Islet of Langerhans (tissue), 1 donor: Measurements from ENCODE around the gene MYO10.

Experiments used
- FAIRE-seq: peaks from one replicate; lab custom pipeline; 2011; peaks lifted over from hg19 to GRCh38; lab: Jason Lieb, UNC

MYO10 gene

GRCh38 chr5:16943846-16944678 is 8.0 kb upstream of the MYO10 start:
- FAIRE-seq = no peak

GRCh38 chr5:16937503-16938161 is 1.5 kb upstream of the MYO10 start:
- no peak for FAIRE-seq

DNA sequence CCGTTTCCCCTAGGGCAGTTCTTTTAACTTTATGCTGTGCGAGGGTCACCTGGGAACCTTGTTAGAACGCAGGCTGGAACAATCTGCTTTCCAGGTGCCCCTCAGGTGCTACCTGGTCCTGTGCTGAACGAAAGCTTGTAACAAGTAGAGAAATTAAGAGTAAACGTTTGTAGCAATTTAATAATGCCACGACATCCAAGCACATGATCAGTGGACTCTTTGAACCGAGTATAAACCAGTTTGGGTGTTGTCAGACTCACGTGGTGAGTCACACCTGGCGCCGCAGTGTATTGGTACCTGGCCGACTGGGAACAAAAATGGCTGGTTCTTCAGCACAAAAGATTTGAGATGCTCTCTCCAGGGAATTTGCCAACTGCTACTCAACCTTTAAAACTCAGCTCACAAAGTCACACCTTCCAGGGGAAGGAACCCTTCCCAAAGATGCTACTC is 926 bp upstream of the MYO10 start:
- no peak for FAIRE-seq

DNA sequence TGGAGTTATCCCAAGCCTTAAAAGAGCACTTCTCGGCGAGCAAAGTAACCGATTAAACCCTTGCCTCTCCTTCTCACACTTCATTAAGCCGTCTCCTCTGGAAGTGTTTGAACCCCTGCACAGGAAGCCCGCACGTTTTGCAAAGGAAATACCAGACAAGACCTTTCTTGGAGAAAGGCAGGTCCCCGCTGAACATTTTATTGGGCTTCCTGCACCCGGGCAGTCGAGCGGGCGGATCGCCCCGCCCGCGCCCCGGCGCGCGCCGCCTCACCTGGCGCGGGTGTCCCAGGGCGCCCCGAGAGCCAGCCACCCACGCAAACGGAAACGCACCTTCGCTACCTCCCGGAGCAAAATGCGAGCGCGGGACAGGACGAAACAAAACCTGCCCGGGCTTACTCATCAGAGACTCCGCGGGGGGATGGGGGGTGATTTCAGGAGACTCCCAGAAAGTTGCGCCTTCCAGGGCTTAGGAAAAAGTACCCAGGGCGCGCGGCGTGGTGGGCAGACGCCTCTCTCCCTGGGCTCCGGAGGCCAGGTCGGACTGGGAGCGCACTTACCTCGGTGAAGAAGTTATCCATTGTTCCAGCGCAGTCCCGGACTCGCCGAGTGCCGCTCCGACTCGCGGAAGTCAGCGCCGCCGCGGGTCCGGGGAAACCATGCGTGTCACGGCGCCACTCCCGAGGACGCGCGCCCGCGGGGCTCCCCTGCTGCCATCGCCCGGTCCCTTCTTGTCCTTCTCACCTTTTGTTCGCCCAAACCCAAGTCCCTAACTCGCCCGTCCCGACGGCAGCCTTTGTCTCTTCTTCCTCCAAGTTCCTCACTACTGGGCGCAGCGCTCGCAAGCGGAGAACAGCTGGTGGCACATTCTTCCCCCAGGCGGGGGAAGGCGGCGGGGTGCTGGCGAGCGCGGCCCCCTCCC is 598 bp downstream of the MYO10 start:
- no peak for FAIRE-seq

DNA sequence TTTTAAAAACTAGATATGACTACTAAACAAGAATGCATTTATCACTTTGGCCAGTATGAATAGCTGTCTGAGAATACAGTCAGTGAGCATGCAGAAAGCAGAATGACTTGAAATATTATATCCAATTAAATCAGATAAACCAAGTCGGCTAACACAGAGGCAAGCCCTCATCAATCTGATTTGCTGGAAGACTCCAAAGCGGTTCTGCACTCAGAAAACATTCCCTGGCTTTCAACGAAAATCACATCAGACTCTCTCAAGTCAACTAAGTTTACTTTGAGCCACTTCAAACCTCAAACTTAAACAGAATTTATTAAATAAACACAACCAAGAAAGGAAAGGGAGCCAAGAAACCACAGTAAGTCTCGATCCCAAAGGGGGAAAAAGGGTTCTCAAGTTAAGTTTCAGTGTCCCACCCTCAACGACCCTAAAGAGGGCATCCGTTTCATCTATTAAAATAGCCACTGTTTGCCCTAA is 1.4 kb downstream of the MYO10 start:
- no peak for FAIRE-seq

GRCh38 chr5:16934123-16934522 is 2.0 kb downstream of the MYO10 start:
- FAIRE-seq = no peak

GRCh38 chr5:16933337-16933736 is 2.8 kb downstream of the MYO10 start:
- no peak for FAIRE-seq

GRCh38 chr5:16932401-16932800 is 3.7 kb downstream of the MYO10 start:
- FAIRE-seq = no peak

DNA sequence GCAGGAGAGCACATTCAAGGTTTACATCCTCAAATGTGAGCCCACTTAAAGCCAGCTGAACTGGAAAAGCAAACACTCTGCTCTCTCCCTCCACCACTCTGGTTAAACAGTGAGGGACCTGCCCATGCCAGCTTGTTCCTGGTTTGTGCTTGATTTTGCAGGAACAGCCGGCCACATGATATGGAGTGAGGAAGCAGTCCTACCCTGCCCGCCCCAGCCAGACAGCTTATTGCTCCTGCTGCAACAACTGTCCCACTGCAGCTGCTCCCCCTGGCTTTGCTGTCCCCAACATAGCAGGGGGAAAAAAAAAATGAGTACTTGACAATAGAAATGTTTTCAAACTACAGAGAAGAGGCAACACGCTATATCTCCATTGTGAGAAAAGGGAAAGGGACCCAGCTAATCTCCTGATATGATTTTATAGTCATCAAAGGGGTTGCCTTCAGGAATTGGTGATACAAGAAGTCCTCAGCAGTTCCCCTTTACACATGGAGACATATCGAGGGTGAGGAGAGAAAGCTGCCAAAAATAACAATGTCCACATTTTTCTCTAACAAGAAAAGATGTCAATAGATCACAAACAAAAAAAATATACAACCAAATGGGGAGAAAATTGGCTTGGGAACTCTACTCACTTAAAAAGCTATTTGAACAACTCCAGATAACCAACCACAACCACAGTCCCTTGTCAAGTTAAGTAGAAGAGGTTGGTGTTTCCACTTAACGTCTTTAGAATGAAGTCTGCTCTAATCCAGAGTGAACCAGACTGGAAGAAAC is 4.6 kb downstream of the MYO10 start:
- no peak for FAIRE-seq

- no peak for FAIRE-seq
Measured at GRCh38 chr5:16930496-16930895, 5.6 kb downstream of the MYO10 start.

DNA sequence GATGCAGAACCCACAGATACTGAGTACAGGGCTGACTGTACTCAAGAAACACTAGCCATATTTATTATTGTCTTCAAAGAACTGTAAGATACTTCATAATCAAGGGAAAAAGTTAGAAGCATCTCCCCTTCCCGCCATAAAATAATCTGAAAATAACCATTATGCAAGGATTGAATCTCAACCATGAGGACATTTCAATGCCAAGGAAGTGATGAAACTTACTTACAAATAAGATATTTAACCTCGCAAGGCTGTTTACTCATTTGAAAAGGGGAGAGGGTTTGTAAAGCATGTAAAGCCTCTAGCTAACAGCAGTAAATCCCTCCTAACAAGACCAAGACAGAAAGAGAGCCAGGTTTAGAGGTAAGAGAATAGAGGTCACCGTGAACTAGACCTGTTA is 6.3 kb downstream of the MYO10 start:
- FAIRE-seq = no peak

DNA sequence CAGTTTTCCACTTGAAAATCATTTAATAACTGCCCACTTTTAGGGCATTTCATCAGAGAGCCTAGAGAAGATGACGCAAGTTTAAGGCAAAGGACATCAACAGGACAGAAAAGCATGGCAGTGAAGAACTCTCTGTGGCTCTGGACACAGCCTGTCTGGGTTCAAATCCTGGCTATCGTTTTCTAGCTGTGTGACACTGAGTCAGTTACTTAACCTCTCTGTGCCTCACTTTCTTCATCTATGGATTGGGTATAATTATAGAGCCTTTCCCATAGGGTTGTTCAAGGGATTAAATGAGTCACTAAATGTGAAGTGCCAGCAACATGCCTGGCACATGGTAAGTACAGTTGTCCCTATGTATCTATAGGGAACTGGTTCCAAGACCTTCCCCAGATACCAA is 6.7 kb downstream of the MYO10 start:
- FAIRE-seq = no peak

- FAIRE-seq = no peak
Measured at GRCh38 chr5:16927613-16928012, 8.5 kb downstream of the MYO10 start.

DNA sequence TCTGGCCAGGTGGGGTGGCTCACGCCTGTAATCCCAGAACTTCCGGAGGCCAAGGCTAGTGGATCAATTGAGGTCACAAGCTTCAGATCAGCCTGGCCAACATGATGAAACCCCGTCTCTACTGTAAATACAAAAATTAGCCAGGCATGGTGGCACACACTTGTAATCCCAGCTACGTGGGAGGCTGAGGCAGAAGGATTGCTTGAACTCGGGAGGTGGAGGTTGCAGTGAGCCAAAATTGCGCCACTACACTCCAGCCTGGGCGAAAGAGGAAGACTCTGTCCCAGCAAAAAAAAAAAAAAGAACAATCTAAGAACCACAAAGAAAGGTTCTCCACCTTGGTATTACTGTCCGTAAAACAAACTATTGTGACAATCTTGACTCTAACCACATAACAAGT is 9.7 kb downstream of the MYO10 start:
- no peak for FAIRE-seq

- no peak for FAIRE-seq
Measured at GRCh38 chr5:16924206-16924605, 11.9 kb downstream of the MYO10 start.

DNA sequence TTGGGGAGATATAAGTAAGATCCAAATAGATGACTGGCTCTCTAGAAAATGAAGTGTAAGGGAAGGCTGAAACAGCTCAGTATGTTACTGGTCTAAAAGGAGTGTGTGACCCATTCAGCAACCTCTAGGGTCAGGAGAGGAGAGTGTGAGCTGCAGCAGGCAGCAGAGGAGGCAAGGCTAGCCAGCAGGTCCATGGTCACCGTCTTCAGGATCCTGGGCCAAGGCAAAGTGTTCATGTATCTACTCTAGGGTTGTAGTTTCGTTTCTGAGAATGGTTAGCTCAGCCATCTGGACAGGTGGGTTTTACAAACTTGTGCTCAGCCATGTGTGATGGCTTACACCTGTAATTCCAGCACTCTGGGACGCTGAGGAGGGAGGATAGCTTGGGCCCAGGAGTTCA is 13.7 kb downstream of the MYO10 start:
- no peak for FAIRE-seq

- no peak for FAIRE-seq
Measured at GRCh38 chr5:16921211-16921610, 14.9 kb downstream of the MYO10 start.

DNA sequence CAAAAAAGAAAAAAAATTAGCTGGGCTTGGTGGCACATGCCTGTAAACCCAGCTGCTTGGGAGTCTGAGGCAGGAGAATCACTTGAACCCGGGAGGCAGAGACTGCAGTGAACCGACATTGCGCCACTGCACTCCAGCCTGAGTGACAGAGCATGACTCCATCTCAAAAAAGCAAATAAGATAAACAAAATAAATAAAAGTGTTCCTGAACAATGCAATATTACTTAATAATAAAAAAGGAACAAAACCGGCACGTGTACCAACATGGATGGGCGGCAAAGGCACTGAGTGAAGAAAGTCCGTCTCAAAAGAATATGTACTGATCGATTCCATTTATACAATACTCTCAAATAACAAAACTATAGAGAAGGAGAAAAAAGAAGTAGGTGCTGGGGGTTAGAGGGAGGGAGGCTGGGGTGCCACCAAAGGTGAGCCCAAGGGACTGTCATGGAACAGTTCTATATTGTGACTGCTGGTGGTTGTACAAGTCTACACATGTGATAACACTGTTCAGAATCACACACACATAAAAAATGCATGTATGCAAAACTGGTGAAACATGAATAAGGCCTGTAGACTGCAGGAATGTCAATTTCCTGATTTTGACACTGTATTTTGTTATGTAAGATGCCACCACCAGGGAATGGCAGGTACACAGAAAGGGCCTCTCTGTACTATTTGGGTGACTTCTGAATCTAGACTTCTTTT is 15.8 kb downstream of the MYO10 start:
- no peak for FAIRE-seq

GRCh38 chr5:16918891-16919671 is 17.0 kb downstream of the MYO10 start:
- no peak for FAIRE-seq

DNA sequence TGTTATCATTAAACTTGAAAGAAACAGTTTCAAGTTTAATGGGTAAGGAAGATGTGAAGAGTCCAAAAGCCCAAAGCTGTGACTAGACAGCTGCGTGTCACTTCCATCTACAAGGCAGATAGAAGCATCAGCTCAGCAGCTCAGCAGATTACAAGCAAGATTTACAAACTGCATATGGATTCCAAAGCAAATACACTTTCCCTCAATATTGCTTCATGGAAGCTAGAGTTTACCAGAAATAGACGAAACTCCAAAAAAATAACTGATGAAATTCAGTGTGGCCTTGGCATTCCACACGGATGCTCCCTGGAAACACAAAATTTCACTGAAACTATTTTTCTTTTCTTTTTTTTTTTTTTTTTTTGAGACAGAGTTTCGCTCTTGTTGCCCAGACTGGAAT is 17.9 kb downstream of the MYO10 start:
- FAIRE-seq = no peak
